Keratinocyte (primary cell): ENCODE measurements around the gene ZNF584.

Source experiments
- CTCF ChIP-seq, 3 experiments: IDR thresholded peaks in 1 of 3; conservative IDR thresholded peaks in 1 of 3; optimal IDR thresholded peaks in 1 of 3; 2 replicates in 2 of 3; 3 replicates in 1 of 3; pipeline versions ENCODE3 to v1.5.1; 2011; ENCODE audit warnings: low read length in 3 of 3, mild to moderate bottlenecking in 3 of 3, moderate library complexity in 2 of 3, control low read depth in 1 of 3, inconsistent platforms in 1 of 3; ENCODE audit not compliant: insufficient read depth in 2 of 3; ENCODE audit errors: extremely low read depth in 1 of 3
- EZH2 ChIP-seq: IDR thresholded peaks from one replicate; pipeline ENCODE4 v1.6.1; 2012; ENCODE audit warnings: inconsistent platforms, mild to moderate bottlenecking, low read length, moderate library complexity

GRCh38 chr19:58409010-58409790 is 751 bp downstream of the ZNF584 start:
- TF ChIP-seq CTCF (optimal IDR thresholded peaks at IDR 0.05 in 1 of 3, IDR thresholded peaks at IDR 0.05 in 1 of 3, conservative IDR thresholded peaks at IDR 0.05 in 1 of 3; ENCODE audit: extremely low read depth in 1 of 3, insufficient read depth in 2 of 3, low read length in 3 of 3) (no peak), EZH2 (no peak)
